ENCODE results near the gene CFAP97.
"Not testable (repeated sequence)": the region's sequence is repeated elsewhere in the genome, so short reads cannot be mapped to it uniquely, and the experiment has no call there.

The CFAP97 gene

GRCh38 chr4:185222598-185222997 is 18.8 kb upstream of the CFAP97 start:
- no peak for DNase-seq (ENCODE audit: low read depth, low spot score)

- DNase-seq (ENCODE audit: low read depth, low spot score), result no peak
These were observed 18.1 kb upstream of the CFAP97 start for GRCh38 chr4:185221912-185222311.

DNA sequence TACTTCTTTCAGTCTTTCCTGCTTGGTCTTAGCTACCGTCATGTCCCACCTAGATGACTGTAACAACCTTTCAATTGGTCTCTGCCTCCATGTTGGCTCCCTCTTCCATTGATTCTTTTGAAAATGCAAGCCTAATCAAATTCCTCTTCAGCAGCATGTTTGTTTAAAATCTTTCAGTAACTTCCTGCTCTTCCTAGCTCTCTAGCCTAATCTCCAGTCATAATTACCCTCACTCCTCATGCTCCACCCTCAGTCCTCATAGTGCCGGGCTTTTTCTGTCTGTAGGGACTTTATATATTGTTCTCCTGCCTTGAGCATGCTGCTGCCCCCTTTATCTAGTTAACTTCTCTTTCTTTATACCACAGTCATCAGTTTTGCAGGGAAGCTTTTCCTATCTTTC is 17.7 kb upstream of the CFAP97 start:
- no peak for DNase-seq (ENCODE audit: low read depth, low spot score)

DNA sequence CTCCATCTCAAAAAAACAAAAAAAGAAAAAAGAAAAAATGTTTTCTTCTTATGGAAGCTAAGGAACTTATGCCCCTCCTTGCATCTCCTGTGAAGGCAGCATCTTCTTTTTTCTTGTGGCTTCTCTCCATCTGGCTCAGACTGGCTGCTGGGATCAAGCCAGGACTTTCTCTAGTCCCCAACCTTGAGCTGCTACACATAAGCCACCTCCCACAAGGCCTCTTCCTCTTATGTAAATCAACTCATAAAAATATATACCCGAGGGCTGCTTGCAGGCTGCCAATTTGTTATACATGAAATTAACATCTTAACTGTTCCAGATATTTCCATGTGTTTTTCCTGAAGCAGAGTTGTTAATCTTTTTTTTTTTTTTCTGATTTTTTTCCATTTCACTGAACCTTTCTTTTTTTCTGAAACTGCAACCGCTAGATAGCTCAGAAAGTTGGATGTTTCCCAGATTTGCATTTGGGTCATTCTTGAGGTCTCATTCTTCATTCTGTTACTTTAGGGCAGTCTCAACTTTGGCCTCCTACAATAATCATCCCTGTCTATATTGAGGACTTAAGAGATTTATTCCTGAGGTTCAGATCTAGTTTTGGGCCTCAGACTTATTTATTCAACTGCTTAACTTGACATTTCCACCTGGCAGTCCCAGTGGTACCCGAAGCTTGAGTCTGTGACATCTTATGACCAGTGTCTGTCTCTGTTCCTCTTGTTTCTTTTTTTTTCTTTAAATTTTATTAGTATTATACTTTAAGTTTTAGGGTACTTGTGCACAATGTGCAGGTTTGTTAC is 15.9 kb upstream of the CFAP97 start:
- DNase-seq (ENCODE audit: low read depth, low spot score), result no peak

GRCh38 chr4:185218312-185218711 is 14.5 kb upstream of the CFAP97 start:
- no peak for DNase-seq (ENCODE audit: low read depth, low spot score)

DNA sequence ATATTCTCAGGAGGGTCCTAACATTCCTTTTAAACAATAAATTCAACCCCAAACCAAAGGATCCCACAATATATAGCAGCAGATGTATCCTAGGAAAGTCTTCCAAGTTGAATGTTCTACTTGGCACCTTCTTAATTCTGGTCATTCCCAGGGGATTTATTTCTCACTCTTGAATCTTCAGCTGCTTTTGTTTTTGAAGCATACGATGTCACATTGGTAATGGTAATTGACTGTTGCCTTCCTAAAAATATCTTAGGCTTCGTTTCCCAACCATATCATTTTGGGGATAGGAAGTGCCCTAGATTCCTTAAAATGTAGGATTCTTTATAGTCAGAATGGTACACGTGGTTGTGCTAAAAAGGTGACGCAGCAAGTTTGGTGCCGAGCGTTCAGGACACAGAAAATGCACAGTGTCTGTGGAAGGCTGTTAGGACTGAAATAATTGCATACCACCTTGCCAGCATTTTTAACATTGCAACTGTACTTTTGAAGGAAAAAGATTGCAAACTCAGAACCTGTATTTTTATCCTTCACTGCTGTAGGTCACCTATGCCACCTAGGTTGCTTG is 13.7 kb upstream of the CFAP97 start:
- DNase-seq (ENCODE audit: low read depth, low spot score), result no peak

GRCh38 chr4:185215261-185215660 is 11.5 kb upstream of the CFAP97 start:
- DNase-seq (ENCODE audit: low read depth, low spot score), result no peak

DNA sequence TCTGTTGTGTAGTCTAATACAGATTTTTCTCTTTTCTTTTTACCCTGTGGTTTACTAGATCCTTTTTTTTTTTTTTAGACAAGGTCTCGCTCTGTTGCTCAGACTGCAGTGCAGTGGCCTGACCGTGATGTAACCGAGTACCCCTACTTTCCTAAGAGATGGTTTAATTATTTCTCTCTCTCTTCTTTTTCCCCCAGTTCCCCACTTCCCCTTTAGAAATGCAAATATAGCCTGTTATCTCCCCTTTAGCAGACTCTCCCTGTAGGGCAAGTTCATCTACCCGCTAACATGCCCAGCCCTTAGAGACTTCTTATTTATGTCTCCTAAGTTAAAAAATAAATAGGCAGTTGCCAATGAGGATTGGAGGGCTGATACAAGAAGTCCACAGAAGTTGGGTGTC is 10.1 kb upstream of the CFAP97 start:
- DNase-seq (ENCODE audit: low read depth, low spot score), result no peak

GRCh38 chr4:185212581-185212980 is 8.8 kb upstream of the CFAP97 start:
- no peak for DNase-seq (ENCODE audit: low read depth, low spot score)

- no peak for DNase-seq (ENCODE audit: low read depth, low spot score)
These were observed 7.8 kb upstream of the CFAP97 start for GRCh38 chr4:185211641-185212040.

GRCh38 chr4:185211035-185211434 is 7.2 kb upstream of the CFAP97 start:
- DNase-seq (ENCODE audit: low read depth, low spot score), result no peak

DNA sequence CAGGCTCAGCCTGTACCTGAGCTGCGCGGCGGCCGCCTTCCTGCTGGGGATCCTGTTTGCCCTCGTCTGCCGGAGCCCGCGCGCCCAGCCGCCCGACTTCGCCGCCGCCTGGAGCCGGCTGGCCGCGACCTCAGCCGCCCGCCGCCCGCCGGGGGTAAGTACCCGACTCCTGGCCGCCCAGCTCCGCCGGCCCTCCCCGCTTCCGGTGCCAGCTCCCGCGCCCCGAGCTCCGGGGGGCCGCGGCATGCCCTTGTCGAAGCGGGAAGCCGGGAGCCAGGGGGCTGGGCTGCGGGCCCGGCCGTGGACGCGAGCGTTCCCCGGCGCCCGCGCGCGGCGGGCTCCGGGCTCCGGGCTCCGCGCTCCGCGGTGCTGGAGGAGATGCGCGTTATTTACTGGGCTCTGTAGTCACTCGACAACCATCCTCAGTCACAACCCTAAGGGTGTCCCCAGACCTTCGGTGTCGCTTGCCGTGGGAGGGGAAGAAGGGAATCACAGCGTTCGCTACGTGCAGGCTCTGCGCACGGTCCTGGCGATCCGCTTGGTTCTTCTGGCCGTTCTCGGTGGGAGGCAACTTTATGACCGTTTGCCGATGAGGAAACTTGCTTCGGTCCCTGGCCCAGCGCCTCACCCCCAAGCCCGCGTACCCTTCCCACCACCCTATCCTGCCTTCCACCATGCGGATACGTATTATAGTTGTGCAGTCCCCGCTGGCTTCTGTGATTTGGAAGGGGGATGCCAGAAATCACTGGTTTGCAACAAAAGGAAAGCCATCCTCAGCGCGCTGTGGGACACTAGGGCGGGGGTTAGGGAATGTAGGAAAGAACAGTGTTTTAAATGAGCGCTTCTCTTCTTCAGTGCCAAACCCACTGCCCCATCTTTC is 6.5 kb upstream of the CFAP97 start:
- DNase-seq (ENCODE audit: low read depth, low spot score), result peak; percentile 22

GRCh38 chr4:185209852-185210101 is 6.0 kb upstream of the CFAP97 start:
- not testable (repeated sequence) for DNase-seq (ENCODE audit: low read depth, low spot score)

DNA sequence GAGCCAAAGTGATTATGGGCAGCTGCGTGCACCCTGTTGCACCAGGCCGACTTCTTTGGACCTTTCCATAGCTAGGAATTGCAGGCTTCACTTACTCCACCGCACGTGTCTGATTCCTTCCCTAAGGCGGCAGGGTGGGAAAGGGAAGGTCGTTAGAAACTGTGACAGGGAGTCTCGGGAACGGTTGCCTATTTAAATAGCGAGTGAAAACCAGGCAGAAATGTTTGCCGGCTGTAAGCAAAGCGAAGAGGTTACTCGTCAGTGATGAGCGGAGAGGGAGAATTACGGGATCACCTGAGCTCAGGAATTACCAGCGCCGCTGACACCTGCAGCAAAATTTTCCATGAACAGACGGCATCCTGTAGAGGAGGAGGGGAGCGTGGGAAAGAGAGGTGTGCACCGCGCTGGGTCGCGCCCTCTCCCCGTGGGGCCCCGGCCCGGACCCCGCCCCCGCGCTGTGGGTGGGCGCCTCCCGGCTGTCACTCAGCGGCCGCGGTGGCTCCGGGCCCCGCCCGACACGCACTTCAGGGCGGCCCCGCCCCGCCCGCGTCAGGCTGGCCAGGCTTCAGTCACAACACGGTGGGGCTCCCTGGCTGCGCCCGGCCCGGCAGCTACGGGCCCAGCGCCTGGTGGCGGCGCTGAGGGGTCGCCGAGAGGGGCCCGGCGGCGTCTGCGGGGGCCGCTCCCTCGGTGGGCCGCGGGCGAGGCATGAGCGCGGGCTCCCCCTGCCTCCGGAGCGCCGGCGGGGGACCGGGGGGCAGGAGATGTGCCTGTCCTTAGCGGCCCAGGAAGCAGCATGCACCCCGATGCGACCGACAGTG is 5.4 kb upstream of the CFAP97 start, which contains the start of gene SNX25:
Gene SNX25, plus strand, starts transcription at position 568 of the 821 bp plus-strand sequence. Its CDS starts 229 bp downstream, at position 797.
- DNase-seq (ENCODE audit: low read depth, low spot score), result peak; percentile 66

- no peak for DNase-seq (ENCODE audit: low read depth, low spot score)
These were observed 3.7 kb upstream of the CFAP97 start for GRCh38 chr4:185207466-185207865.

DNA sequence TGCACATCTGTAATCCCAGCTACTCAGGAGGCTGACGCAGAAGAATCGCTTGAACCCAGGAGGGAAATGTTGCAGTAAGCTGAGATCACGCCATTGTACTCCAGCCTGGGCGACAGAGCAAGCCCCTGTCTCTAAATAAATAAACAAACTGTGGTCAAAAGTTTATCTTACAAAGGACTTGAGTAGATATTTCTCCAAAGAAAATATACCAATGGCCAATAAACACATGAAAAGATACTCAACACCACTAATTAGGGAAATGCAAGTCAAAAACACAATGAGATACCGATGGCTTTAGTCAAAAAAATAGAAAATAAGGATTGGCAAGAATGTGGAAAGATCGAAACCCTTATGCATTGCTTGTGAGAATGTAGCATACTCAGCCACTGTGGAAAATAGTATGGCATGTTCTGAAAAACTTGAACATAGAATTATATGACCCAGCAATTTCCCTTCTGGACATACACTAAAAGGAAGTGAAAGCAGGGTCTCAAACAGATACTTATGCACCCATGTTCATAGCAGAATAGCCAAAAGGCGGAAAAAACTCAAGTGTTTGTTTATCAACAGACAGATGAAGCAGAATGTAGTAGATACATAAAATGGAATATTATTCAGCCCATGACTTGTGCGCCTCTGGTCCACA is 2.0 kb upstream of the CFAP97 start:
- no peak for DNase-seq (ENCODE audit: low read depth, low spot score)

- DNase-seq (ENCODE audit: low read depth, low spot score), result not testable (repeated sequence)
These were observed 1.3 kb upstream of the CFAP97 start for GRCh38 chr4:185205073-185205472.

- no peak for DNase-seq (ENCODE audit: low read depth, low spot score)
These were observed 574 bp upstream of the CFAP97 start for GRCh38 chr4:185204238-185204910.

DNA sequence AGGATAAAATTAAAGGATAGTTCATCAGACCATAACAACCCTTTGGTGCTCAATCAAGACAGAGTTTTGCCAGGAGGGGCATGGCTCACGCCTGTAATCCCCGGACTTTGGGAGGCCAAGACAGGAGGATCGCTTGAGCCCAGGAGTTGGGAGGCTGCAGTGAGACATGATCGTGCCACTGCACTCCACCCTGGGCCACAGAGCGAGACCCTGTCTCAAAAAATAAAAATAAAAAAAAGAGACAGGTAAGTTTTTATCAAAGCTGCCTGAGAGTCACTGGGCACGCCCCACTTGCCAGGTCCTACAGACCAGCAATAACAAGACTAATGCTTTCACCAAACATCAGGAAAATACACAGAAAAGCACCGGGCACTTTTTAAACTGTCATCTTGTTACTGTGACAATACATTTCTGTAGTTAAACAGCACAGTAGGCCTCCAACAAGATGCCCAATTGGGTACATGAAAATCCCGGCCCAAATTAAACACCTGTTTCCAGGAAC is 765 bp downstream of the CFAP97 start:
- DNase-seq (ENCODE audit: low read depth, low spot score), result no peak

Data from activated CD4-positive, CD25-positive, alpha-beta regulatory T cell treated with anti-CD3 and anti-CD28 coated beads, Interleukin-2, amount 50 U/mL, for 16 hours (primary cell).